ENCODE results near the gene ANKRD13D. TPM values are rescaled to one million over a fixed set of nuclear protein-coding genes. Genes with fewer than 3 reads are reported as not detected.

Gene ANKRD13D
- total and polyA plus RNA-seq, 8 donors, result 18.5 to 96.4 (median 36.8) TPM

- peak in 1 of 2 donors; percentile 71 for DNase-seq
- Histone ChIP-seq H3K9me3 (no peaks in the 10 kb centered on the region), H3K4me1 (peaks cover 11 to 49% (median 28%) of the 10 kb centered on the region in 4 donors), H3K4me3 (no peak overlapping the region), H3K27ac (peak overlapping the region; percentile 41 to 70 (median 62)), H3K36me3 (no peaks in the 10 kb centered on the region), H3K27me3 (no peaks in the 10 kb centered on the region)
- TF ChIP-seq CTCF (IDR thresholded peaks at IDR 0.05) (no peak), EP300 (IDR thresholded peaks at IDR 0.05) (no peak), POLR2AphosphoS5 (IDR thresholded peaks at IDR 0.05) (no peak), POLR2A (IDR thresholded peaks at IDR 0.05) (no peak)
- intact Hi-C loops (cut with DNase I; ENCODE audit: low total_unique reads), result loop anchor here (5.0 kb wide), 1 partner anchor 37 kb away; no protein-coding TSS in a partner anchor
- WGBS, 5 donors, result 39 to 60% (median 49%) methylated on average over 8 of the region's 8 CpGs
Measured at GRCh38 chr11:67345247-67345919, 56.3 kb downstream of the ANKRD13D start.

DNA sequence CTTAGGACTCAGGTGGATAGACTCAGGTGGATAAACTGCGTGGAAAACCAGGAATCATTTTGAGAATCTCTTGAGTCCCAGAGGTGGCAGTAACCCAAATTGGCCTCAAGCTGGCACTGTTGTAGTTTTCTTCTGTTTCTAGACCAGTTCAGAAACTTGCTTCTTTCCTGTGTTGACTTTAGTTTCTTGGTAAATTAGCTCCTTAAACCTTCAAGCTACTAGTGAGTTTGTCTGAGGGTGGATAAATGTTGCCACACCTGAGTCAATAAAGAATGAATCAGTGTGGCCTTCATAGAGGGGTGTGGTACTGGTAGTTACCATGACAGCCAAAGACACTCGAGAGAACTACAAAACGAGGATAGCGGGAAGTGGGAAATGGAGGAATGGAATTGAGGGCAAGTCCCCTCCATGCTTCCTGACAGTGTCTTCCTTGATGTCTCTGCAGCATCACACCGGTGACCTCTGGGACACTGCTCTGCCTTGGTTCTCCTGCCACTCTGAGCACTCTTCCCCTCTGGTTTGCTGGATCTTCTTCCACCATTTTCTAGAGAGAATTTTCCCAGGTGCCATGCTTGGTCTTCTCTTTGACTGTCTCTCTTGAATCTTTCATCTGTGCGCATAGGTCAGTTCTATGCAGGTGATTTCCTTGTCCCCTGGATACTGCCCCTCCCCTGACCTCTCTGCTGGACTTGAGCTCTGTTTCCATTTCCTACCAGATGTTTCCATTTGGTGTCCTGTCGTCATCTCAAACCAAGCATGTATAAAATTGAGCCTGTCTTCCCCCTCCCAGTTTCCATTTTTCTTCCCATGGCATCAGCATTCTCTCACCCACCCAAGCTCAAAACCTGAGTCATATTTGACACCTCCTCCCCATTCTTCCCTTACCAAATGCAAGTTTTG lies 57.1 kb downstream of the ANKRD13D start:
- DNase-seq, result peak; percentile 68 to 89
- 40 to 53% (median 42%) methylated on average over 7 of the region's 7 CpGs for WGBS, 5 donors

GRCh38 chr11:67347964-67348749 lies 59.1 kb downstream of the ANKRD13D start:
- TF ChIP-seq POLR2AphosphoS5 (IDR thresholded peaks at IDR 0.05), result no peak
- TF ChIP-seq EP300 (IDR thresholded peaks at IDR 0.05), result no peak
- intact Hi-C loops (cut with DNase I; ENCODE audit: low total_unique reads), result loop anchor here (5.0 kb wide), 1 partner anchor 34 kb away; no protein-coding TSS in a partner anchor
- H3K27me3 ChIP-seq, result no peaks in the 10 kb centered on the region
- peaks cover 33 to 73% (median 55%) of the 10 kb centered on the region in 4 donors for H3K4me1 ChIP-seq
- H3K4me3 ChIP-seq, result no peak overlapping the region
- no peak for DNase-seq
- H3K9me3 ChIP-seq, result no peaks in the 10 kb centered on the region
- 58 to 72% (median 68%) methylated on average over 11 of the region's 11 CpGs for WGBS, 5 donors
- peak overlapping the region in 2 of 5 donors; percentile 25 to 27 for H3K27ac ChIP-seq
- H3K36me3 ChIP-seq, result peaks cover 0 to 7% (median 0%) of the 10 kb centered on the region in 4 donors

More for the DNA sequence above, 57.1 kb downstream of the ANKRD13D start:
- Histone ChIP-seq H3K27me3 (no peaks in the 10 kb centered on the region), H3K36me3 (no peaks in the 10 kb centered on the region), H3K9me3 (no peaks in the 10 kb centered on the region), H3K4me3 (no peak overlapping the region), H3K4me1 (peaks cover 17 to 57% (median 36%) of the 10 kb centered on the region in 4 donors), H3K27ac (peak overlapping the region; percentile 41 to 70 (median 62))
- peak in 2 of 3 donors; percentile 34 to 81 for TF ChIP-seq POLR2AphosphoS5 (IDR thresholded peaks at IDR 0.05)
- TF ChIP-seq CTCF (IDR thresholded peaks at IDR 0.05), result peak in 5 of 7 experiments; percentile 46 to 69 (median 52)
- no peak for TF ChIP-seq POLR2A (IDR thresholded peaks at IDR 0.05)
- TF ChIP-seq EP300 (IDR thresholded peaks at IDR 0.05), result no peak
- intact Hi-C loops (cut with DNase I; ENCODE audit: low total_unique reads), result loop anchor here (5.0 kb wide), 1 partner anchor 36 kb away; no protein-coding TSS in a partner anchor

DNA sequence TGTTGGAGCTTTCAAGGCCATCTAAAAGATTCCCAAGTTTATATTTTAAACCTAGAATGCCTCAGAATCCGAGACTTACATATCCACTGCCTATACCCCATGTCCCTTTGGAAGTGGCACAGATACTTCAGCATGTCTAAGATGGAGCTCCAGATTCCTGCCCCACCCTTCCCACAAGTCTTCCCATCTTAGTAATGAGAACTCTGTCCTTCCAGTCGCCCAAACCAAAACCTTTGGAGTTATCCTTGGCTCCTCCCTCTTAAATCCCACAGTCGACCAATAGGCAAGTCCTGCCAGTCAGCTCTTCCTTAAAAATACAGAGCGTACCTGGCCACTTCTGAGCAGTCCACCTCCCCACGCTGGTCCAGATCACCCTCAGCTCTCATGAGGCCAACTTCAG lies 59.9 kb downstream of the ANKRD13D start:
- H3K4me3 ChIP-seq, result no peak overlapping the region
- 67 to 73% (median 71%) methylated on average over 5 of the region's 5 CpGs for WGBS, 5 donors
- H3K9me3 ChIP-seq, result no peaks in the 10 kb centered on the region
- H3K27ac ChIP-seq, result peak overlapping the region in 2 of 5 donors; percentile 17 to 25
- peaks cover 37 to 78% (median 60%) of the 10 kb centered on the region in 4 donors for H3K4me1 ChIP-seq
- DNase-seq, result no peak
- no peaks in the 10 kb centered on the region for H3K27me3 ChIP-seq
- TF ChIP-seq POLR2AphosphoS5 (IDR thresholded peaks at IDR 0.05) (no peak), POLR2A (IDR thresholded peaks at IDR 0.05) (no peak), EP300 (IDR thresholded peaks at IDR 0.05) (no peak), CTCF (IDR thresholded peaks at IDR 0.05) (no peak)
- intact Hi-C loops (cut with DNase I; ENCODE audit: low total_unique reads), result loop anchor here (5.0 kb wide), 1 partner anchor 33 kb away; no protein-coding TSS in a partner anchor
- peaks cover 0 to 7% (median 0%) of the 10 kb centered on the region in 4 donors for H3K36me3 ChIP-seq
